ENCODE results near the gene PEX5L.

DNA sequence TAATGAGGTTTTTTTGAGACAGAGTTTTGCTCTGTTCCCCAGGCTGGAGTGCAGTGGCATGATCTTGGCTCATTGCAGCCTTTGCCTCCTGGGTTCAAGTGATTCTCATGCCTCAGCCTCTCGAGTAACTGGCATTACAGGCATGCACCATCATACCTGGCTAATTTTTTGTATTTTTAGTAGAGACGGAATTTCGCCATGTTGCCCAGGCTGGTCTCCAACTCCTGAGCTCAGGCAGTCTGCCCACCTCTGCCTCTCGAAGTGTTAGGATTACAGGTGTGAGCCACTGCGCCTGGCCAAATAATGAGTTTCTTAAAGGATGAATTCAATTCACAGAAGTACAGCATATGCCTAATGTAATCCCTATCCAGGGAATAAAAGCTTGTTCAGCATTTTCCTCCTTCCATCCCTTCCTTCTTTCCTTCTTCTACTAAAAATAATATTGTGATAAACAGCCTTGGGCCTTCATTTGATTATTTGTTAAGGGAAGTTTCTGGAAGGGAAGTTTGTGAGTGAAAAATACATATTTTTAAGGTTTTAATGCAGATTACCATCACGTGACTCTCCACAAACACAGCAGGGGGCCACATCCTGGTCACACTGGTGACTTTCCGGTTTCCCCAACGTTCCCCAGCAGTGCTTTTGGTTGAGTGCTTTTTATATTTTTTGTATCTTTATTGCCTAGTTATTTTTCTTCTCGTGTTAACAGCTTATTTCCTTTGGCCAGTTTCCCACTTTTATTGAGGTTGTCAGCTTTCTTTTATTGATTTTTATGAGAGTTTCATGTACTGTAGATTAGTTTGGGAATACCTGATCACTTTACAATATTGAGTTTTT lies 267.1 kb downstream of the PEX5L start:
- TF ChIP-seq POLR2A (IDR thresholded peaks at IDR 0.05; ENCODE audit: extremely low read depth, insufficient read length) (no peak), CTCF (IDR thresholded peaks at IDR 0.05; ENCODE audit: low read depth, low read length) (no peak), MYC (IDR thresholded peaks at IDR 0.05; ENCODE audit: low read depth, low read length) (no peak)
